AG09309 (cell line): ENCODE results near the gene ABCA3.
"Not testable (repeated sequence)": the region's sequence is repeated elsewhere in the genome, so short reads cannot be mapped to it uniquely, and the experiment has no call there.

ENCODE experiments used
- DNase-seq: peaks from one replicate; pipeline ENCODE4 v3.0.0-alpha.2; 2010; ENCODE audit warnings: low read depth
- H3K4me3 ChIP-seq: 2 replicates; pipeline ENCODE4 v1.5.1; 2011; ENCODE audit warnings: mild to moderate bottlenecking, low read depth, low read length, moderate library complexity; ENCODE audit not compliant: control insufficient read depth
- TF ChIP-seq, protein P1 (sequence below): IDR thresholded peaks from 2 replicates; pipeline ENCODE4 v1.5.1; 2011; ENCODE audit warnings: mild to moderate bottlenecking, low read depth, low read length, inconsistent platforms; ENCODE audit not compliant: insufficient read depth, control insufficient read depth; ENCODE audit errors: missing control alignments

The ABCA3 gene

DNA sequence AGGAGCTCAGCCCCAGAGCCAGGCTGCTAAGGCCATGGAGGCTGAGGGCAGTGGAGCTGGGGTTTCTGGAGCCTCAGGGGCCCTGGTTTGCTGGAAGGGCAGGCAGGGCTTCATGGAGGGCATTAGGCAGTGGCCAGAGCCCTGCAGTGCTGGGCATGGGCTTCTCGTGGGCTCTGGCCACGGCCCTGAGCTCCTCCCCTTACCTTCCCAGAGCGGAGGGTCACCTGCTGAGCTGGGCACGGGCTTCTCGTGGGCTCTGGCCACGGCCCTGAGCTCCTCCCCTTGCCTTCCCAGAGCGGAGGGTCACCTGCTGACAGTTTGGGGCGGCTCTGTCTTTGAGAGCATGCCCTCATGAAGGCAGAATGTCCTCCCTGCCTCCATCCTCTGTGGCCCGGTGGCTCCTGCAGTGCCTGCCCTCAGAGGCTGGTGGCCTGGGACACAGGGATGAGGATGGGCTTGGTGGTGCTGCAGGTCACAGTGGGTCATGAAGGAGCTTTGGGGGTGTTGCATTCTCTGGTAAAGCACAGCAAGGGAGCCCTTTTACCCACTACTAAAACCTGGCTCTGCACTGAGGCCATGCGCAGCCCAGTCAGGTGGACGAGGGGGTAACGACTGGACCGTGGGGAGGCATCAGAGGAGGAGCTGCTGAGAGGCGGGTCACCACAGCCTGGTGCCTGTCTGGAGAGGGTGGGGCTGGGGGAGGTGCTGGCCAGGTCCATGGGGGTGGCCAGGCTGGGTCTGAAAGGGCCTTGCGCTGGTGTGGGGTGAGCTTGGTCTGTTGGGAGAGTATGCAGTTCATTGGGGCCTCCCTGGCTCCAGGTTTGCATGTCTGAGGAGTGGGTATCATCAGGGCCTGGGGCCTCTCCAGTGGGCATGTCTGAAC lies 69.7 kb downstream of the ABCA3 start:
- H3K4me3 ChIP-seq: no peak overlapping the region
- DNase-seq: no peak
- TF ChIP-seq, protein P1, sequence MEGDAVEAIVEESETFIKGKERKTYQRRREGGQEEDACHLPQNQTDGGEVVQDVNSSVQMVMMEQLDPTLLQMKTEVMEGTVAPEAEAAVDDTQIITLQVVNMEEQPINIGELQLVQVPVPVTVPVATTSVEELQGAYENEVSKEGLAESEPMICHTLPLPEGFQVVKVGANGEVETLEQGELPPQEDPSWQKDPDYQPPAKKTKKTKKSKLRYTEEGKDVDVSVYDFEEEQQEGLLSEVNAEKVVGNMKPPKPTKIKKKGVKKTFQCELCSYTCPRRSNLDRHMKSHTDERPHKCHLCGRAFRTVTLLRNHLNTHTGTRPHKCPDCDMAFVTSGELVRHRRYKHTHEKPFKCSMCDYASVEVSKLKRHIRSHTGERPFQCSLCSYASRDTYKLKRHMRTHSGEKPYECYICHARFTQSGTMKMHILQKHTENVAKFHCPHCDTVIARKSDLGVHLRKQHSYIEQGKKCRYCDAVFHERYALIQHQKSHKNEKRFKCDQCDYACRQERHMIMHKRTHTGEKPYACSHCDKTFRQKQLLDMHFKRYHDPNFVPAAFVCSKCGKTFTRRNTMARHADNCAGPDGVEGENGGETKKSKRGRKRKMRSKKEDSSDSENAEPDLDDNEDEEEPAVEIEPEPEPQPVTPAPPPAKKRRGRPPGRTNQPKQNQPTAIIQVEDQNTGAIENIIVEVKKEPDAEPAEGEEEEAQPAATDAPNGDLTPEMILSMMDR: no peak

DNA sequence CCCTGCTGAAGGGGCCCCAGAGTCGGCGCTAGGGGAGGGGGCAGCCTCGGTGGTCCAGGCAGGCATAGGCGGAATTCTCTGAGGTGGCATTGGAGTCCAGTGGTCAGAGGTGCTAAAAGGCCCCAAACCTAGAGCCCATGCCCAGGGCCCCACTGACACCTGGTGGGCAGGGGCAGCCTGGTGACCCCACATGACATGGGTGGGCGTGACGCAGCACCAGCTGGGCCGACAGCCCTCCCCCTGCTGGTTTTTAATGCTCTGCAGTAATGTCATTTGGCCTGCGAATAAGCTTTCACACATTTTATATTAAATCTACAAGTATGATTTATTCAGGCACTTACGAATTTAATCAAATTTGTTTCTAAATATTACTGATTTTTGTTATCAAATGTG lies 70.5 kb downstream of the ABCA3 start:
- TF ChIP-seq, protein P1: no peak

DNA sequence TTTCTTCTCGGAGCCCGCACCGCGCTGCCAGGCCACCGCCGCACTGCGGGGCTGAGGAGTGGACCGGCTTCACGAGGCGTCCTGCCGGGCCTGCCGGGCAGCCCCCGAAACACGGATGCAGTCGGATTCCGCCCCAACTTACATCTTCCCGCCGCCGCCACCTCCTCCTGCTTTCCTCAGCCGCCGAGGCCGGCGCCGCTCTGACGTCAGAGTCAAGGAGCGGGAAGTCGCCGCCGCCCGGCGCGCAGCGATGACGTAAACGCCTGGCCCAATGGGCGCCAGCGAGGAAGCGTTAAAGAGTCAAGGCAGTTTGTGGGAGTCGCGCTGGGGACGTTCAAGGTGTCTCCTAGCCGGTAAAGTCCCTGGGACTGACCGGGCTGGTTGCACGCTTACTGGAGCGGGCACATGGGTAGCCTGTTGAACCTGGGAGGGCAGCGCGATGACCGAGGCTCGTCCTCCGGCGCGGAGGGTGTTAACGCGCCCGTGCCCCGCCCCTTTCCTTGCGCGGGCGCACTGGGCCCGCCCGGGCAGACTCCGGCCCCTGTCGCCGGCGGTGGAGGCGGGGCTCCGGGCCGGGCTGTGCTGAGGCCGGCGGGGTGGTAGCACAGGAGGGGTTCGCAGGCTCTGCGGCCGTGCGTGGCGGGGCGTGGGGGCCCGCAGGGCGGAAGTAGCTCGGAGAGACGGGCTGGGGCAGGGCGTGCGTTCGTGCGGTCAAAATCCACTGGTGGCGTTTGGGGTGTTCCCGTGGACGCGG lies 72.4 kb downstream of the ABCA3 start, which contains the start of gene RNPS1:
Gene RNPS1, minus strand, starts transcription at position 214 of the 754 bp plus-strand sequence. CDS start 3,483 bp downstream, outside the sequence.
- DNase-seq: peak; percentile 63
- peak within 1 kb of the TSS; percentile 59 for H3K4me3 ChIP-seq
- TF ChIP-seq, protein P1: no peak

More for the DNA sequence above, 70.5 kb downstream of the ABCA3 start:
- H3K4me3 ChIP-seq: no peak overlapping the region
- DNase-seq: no peak

DNA sequence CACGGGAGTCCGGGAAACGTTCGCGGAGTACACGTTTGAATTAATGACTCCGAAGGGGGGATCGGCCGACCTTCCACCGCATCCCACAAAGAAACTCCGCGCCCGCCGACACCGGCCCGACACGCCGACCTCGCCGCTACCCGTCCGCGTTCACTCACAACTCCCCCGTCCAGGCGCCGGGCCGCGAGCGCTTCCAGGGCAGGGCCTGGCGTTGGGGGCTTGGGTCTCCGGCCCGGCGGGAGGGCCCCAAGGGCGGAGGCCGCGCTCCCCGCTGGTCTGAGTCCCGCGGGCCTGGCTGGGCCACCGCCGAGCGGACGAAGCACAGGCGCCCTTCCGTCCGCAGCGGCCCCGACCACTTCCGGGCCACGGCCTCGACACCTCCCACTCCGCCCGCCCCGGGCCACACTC lies 73.0 kb downstream of the ABCA3 start:
- peak overlapping the region; percentile 59 for H3K4me3 ChIP-seq
- not testable (repeated sequence) for DNase-seq

DNA sequence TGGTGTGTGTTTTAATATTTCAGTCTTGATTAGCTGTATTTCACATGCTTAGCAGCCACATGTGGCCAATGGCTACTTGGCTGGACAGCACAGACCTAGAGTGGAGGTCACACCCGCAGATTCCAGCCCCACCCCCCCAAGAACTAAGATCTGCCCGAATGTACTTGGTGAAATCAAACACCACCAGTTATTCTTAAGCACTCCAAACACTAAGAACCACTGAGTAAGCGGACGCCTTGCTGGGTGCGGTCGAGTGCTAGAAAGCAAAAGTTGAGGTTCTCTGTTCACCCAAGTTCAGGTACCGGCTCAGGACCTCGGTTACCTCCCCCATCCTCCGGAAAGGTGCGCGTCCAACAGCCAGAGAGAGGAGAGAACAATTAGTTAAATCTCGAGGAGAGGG lies 73.6 kb downstream of the ABCA3 start:
- DNase-seq: not testable (repeated sequence)
- H3K4me3 ChIP-seq: peak overlapping the region; percentile 59

DNA sequence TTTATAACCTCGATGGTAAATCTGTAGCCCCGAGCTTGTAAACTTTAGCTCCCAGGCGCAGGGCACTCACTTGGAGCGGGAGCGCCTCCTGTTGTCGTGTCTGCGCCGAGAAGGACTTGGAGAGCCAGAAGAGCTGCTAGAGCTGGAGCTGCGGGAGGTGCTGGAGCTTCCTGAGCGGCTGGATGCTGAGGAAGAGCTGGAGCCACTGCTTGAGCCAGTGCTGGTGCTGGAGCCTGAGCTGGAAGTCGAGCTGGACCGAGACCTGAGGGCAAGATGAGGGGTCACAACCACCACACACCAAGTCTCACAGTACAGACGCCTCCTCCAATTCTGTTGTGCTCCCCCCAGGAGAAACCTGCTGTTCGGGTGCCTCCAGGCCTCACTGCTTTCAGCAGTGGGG lies 77.5 kb downstream of the ABCA3 start:
- not testable (repeated sequence) for H3K4me3 ChIP-seq

DNA sequence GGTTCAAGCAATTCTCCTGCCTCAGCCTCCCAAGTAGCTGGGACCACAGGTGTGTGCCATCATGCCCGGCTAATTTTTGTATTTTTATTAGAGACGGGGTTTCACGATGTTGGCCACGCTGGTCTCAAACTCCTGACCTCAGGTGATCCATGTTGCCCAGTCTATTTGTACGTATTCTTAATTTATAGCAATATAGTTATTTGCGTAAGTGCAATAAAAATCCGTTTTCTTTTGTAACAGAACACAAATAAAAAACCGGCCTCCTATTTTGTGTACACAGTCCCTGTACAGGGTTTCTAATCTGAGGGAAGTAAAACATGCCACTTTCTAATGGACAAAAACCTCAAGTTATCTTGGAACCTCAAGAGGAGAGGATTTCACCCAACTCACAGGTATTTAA lies 80.3 kb downstream of the ABCA3 start:
- TF ChIP-seq, protein P1: no peak
- H3K4me3 ChIP-seq: no peak overlapping the region
- DNase-seq: no peak

More for the DNA sequence above, 77.5 kb downstream of the ABCA3 start:
- not testable (repeated sequence) for DNase-seq

DNA sequence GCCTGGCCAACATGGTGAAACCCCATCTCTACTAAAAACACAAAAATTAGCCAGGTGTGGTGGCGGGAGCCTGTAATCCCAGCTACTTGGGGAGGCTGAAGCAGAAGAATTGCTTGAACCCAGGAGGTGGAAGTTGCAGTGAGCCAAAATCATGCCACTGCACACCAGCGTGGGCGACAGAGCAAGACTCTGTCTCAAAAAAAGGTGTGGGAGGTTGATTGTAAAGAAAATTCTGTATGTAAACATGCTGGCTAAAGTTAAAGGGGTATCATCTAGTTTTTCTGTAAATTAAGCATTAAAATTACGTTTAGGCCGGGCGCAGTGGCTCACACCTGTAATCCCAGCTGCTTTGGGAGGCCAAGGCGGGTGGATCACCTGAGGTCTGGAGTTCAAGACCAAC lies 82.0 kb downstream of the ABCA3 start:
- not testable (repeated sequence) for DNase-seq, H3K4me3 ChIP-seq
